Measurements from ENCODE around the gene P2RY6. TPM values are rescaled to one million over a fixed set of nuclear protein-coding genes. Genes with fewer than 3 reads are reported as not detected.

The P2RY6 gene
- polyA plus RNA-seq, 2 of the 4 experiments (the other 2 are of a cell fraction): 6.8 to 8.8 TPM

DNA sequence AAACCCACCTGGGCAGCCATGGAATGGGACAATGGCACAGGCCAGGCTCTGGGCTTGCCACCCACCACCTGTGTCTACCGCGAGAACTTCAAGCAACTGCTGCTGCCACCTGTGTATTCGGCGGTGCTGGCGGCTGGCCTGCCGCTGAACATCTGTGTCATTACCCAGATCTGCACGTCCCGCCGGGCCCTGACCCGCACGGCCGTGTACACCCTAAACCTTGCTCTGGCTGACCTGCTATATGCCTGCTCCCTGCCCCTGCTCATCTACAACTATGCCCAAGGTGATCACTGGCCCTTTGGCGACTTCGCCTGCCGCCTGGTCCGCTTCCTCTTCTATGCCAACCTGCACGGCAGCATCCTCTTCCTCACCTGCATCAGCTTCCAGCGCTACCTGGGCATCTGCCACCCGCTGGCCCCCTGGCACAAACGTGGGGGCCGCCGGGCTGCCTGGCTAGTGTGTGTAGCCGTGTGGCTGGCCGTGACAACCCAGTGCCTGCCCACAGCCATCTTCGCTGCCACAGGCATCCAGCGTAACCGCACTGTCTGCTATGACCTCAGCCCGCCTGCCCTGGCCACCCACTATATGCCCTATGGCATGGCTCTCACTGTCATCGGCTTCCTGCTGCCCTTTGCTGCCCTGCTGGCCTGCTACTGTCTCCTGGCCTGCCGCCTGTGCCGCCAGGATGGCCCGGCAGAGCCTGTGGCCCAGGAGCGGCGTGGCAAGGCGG is 24.5 kb downstream of the P2RY6 start:
- CTCF ChIA-PET: interaction anchor here (0.6 to 25.1 kb wide), 14 partner anchors 11 to 613 kb away, joined by 3 to 527 read pairs (median 4); partner anchors contain the start of gene ARHGEF17
- POLR2A ChIA-PET: no interaction called here
- Histone ChIP-seq H3K9me3 (no peaks in the 10 kb centered on the region), H3K4me2 (no peak overlapping the region), H3K4me3 (no peak overlapping the region), H3K27ac (no peak overlapping the region), H3K4me1 (peaks cover 8% of the 10 kb centered on the region)
- 94% methylated on average over 21 of the region's 35 CpGs for WGBS (ENCODE audit: missing lambda C conversion rate)
- ATAC-seq: no peak
- no peak for DNase-seq (ENCODE audit: low read depth in 1 of 2, low spot score in 1 of 2)
- TF ChIP-seq ELK1 (IDR thresholded peaks at IDR 0.05; ENCODE audit: low read depth, low read length): no peak
- FAIRE-seq: no peak

DNA sequence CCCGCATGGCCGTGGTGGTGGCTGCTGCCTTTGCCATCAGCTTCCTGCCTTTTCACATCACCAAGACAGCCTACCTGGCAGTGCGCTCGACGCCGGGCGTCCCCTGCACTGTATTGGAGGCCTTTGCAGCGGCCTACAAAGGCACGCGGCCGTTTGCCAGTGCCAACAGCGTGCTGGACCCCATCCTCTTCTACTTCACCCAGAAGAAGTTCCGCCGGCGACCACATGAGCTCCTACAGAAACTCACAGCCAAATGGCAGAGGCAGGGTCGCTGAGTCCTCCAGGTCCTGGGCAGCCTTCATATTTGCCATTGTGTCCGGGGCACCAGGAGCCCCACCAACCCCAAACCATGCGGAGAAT is 25.1 kb downstream of the P2RY6 start:
- POLR2A ChIA-PET: no interaction called here
- FAIRE-seq: no peak
- WGBS (ENCODE audit: missing lambda C conversion rate): 91% methylated on average over 15 of the region's 18 CpGs

DNA sequence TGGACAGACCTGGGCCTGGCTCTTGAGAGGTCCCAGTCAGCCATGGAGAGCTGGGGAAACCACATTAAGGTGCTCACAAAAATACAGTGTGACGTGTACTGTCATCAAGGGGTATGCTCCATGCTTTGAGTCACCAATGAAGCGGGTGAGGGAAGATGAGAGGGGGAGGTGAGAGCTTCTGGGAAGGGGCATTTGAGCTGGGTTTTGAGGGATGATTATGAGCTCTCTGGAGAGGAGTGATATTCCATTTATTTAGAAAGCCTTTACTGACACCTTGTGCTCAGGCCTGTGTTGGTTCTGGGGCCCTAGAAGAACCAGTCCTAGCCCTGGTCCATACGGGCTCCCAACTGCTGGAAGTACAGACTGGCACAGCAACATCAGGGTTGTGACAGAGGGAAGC is 25.6 kb downstream of the P2RY6 start:
- no peak for TF ChIP-seq TFCP2L1 (CRISPR knock-in tag; IDR thresholded peaks at IDR 0.05)
- no peak for TF ChIP-seq CBX2 (IDR thresholded peaks at IDR 0.05; ENCODE audit: borderline replicate concordance, low read depth)
- TF ChIP-seq, protein P1, sequence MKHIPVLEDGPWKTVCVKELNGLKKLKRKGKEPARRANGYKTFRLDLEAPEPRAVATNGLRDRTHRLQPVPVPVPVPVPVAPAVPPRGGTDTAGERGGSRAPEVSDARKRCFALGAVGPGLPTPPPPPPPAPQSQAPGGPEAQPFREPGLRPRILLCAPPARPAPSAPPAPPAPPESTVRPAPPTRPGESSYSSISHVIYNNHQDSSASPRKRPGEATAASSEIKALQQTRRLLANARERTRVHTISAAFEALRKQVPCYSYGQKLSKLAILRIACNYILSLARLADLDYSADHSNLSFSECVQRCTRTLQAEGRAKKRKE (CRISPR knock-in tag; IDR thresholded peaks at IDR 0.05; ENCODE audit: low read depth): no peak
- no peak for TF ChIP-seq CHD4 (IDR thresholded peaks at IDR 0.05; ENCODE audit: borderline replicate concordance)
- TF ChIP-seq FOSB (CRISPR knock-in tag; IDR thresholded peaks at IDR 0.05): no peak
- no peak for TF ChIP-seq CHD2 (IDR thresholded peaks at IDR 0.05; ENCODE audit: low read length, partially characterized antibody)
- POLR2A ChIA-PET: no interaction called here
- DNase-seq (ENCODE audit: low read depth in 1 of 2, low spot score in 1 of 2): no peak
- Histone ChIP-seq H3K27ac (no peak overlapping the region), H3K4me2 (no peak overlapping the region), H3K4me3 (no peak overlapping the region), H3K9me3 (no peaks in the 10 kb centered on the region), H3K4me1 (peaks cover 8% of the 10 kb centered on the region)
- CTCF ChIA-PET: interaction anchor here (0.7 to 25.1 kb wide), 17 partner anchors 9 to 614 kb away, joined by 3 to 527 read pairs (median 4); partner anchors contain the start of gene ARHGEF17
- no peak for FAIRE-seq
- no peak for ATAC-seq
- 96% methylated on average over 3 of the region's 3 CpGs for WGBS (ENCODE audit: missing lambda C conversion rate)

More for the DNA sequence above, 25.1 kb downstream of the P2RY6 start:
- TF ChIP-seq CBX2 (IDR thresholded peaks at IDR 0.05; ENCODE audit: borderline replicate concordance, low read depth) (no peak), TFCP2L1 (CRISPR knock-in tag; IDR thresholded peaks at IDR 0.05) (no peak), PHF8 (IDR thresholded peaks at IDR 0.05; ENCODE audit: borderline replicate concordance, low read depth) (no peak), JUN (IDR thresholded peaks at IDR 0.05) (no peak), BHLHE40 (IDR thresholded peaks at IDR 0.05; ENCODE audit: low read depth, low read length) (no peak)
- H3K4me2 ChIP-seq: no peak overlapping the region
- CTCF ChIA-PET: interaction anchor here (0.6 to 25.1 kb wide), 15 partner anchors 8 to 613 kb away, joined by 3 to 527 read pairs (median 5); partner anchors contain the start of gene ARHGEF17
- ATAC-seq: no peak
- H3K4me3 ChIP-seq: no peak overlapping the region
- peaks cover 8% of the 10 kb centered on the region for H3K4me1 ChIP-seq
- H3K27ac ChIP-seq: no peak overlapping the region
- no peak for DNase-seq (ENCODE audit: low read depth in 1 of 2, low spot score in 1 of 2)
- H3K9me3 ChIP-seq: no peaks in the 10 kb centered on the region

- POLR2A ChIA-PET: no interaction called here
- WGBS (ENCODE audit: missing lambda C conversion rate): 88% methylated on average over 5 of the region's 5 CpGs
- ATAC-seq (no peak), DNase-seq (ENCODE audit: low read depth in 1 of 2, low spot score in 1 of 2) (no peak), FAIRE-seq (no peak)
- no peaks in the 10 kb centered on the region for H3K9me3 ChIP-seq
- H3K4me3 ChIP-seq: no peak overlapping the region
- TF ChIP-seq MAZ (IDR thresholded peaks at IDR 0.05; ENCODE audit: borderline replicate concordance, low read depth, low read length) (no peak), ZSCAN20 (CRISPR knock-in tag; IDR thresholded peaks at IDR 0.05) (no peak), EHMT2 (IDR thresholded peaks at IDR 0.05; ENCODE audit: low read depth) (no peak), E2F6 (IDR thresholded peaks at IDR 0.05; ENCODE audit: borderline replicate concordance, low read depth) (no peak), HES2 (IDR thresholded peaks at IDR 0.05) (no peak), FOXS1 (CRISPR knock-in tag; IDR thresholded peaks at IDR 0.05) (no peak), RARB (CRISPR knock-in tag; IDR thresholded peaks at IDR 0.05) (no peak)
- no peak overlapping the region for H3K4me2 ChIP-seq
- H3K4me1 ChIP-seq: peaks cover 8% of the 10 kb centered on the region
- H3K27ac ChIP-seq: no peak overlapping the region
- CTCF ChIA-PET: interaction anchor here (0.7 to 25.1 kb wide), 22 partner anchors 9 to 614 kb away, joined by 3 to 527 read pairs (median 4); partner anchors contain the start of gene ARHGEF17
Observed at GRCh38 chr11:73298233-73298632, 26.1 kb downstream of the P2RY6 start.
